Measurements from ENCODE around the gene ADGRA1. TPM values are rescaled to one million over a fixed set of nuclear protein-coding genes. Genes with fewer than 3 reads are reported as not detected.

The ADGRA1 gene
- polyA plus RNA-seq, 2 of the 4 experiments (the other 2 are of a cell fraction): not detected

DNA sequence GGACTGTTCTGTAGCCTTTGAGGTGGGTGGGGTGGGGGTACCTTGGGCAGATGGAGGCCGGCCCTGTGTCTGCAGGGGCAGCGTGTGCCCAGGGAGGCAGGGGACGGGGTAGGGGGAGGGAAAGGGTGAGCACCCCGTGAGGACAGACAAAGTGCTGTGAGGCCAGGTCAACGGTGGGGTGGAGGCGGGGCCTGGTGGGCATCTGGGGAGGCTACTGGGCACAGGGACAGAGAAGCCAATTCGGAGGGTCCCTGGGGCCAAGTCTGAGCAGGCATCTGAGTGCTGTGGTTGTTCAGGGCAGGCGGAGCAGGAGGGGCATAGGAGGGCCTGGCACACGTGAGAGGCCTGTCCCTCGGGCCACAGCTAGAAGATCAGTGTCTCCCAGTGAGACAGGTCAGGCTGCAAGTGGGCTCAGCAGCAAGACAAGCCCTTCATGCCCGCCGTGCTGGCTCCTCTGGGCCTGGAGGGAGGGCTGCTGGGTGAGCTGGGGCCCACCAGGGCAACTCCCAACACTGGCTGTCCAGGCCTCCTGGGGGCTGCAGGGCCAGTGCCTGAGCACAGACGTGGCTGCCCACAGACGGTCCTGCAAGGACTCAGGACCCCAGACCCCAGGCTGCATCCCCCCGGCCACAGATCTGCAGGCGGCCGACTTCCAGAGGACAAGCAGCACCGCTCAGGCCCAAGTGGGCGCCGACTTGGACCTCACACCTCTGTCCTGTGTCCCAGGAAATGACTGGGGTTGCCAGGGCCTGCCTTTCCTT is 45.9 kb downstream of the ADGRA1 start:
- FAIRE-seq: no peak
- POLR2A ChIA-PET: no interaction called here

DNA sequence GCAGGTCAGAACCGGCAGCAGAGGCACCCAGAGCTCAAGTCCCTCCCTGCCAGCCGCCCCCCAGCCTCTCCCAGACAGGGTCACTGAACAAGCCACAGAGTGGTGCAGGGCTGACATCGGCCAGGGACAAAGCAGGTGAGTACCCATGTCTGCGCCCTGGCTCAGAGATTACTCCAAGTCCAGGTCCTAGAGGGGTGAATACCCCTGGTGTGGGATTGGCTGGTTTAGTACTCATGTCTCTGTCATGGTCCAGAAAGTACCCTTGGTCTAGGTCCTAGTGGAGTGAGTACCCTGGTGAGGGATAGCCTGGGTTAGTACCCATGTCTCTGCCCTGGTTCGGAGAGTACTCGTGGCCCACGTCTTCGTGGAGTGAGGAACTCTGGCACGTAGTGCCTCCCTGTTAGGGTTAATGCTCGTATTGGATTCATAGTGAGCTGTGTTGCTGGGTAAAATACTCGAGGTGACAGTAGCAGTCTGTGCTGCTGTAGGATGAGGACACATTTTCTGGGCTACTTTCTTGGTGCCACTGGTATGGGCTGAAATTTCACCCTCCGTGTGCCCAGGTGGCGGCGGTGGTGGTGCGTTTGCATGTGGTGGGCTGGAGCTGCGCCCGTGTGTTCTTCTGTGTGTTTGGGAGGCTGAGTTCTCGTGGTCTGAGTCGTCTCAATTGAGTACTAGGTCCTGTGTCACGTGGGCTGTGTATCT is 46.8 kb downstream of the ADGRA1 start:
- no peak overlapping the region for H3K4me3 ChIP-seq
- H3K4me2 ChIP-seq: no peak overlapping the region
- H3K9me3 ChIP-seq: no peaks in the 10 kb centered on the region
- ChIA-PET CTCF (interaction anchor here (0.7 to 1.8 kb wide), 2 partner anchors 9 to 196 kb away, joined by 3 to 7 read pairs; no protein-coding TSS in a partner anchor), POLR2A (no interaction called here)
- FAIRE-seq (no peak), ATAC-seq (peak in 1 of 2 experiments; percentile 23; a peak in 2 of 6 replicates), DNase-seq (ENCODE audit: low read depth in 1 of 2, low spot score in 1 of 2) (no peak)
- WGBS (ENCODE audit: missing lambda C conversion rate): 70% methylated on average over 20 of the region's 20 CpGs
- no peaks in the 10 kb centered on the region for H3K4me1 ChIP-seq
- TF ChIP-seq RFX5 (IDR thresholded peaks at IDR 0.05) (peak; percentile 82), KDM1A (IDR thresholded peaks at IDR 0.05; ENCODE audit: low read depth) (no peak)
- H3K27ac ChIP-seq: no peak overlapping the region

More for the DNA sequence above, 45.9 kb downstream of the ADGRA1 start:
- Histone ChIP-seq H3K9me3 (no peaks in the 10 kb centered on the region), H3K4me1 (no peaks in the 10 kb centered on the region), H3K27ac (no peak overlapping the region), H3K4me2 (no peak overlapping the region), H3K4me3 (no peak overlapping the region)
- TF ChIP-seq ZSCAN20 (CRISPR knock-in tag; IDR thresholded peaks at IDR 0.05) (no peak), KDM1A (IDR thresholded peaks at IDR 0.05; ENCODE audit: low read depth) (no peak), HOXB5 (CRISPR knock-in tag; IDR thresholded peaks at IDR 0.05) (no peak), CEBPB (IDR thresholded peaks at IDR 0.05) (no peak), ESRRA (IDR thresholded peaks at IDR 0.05; ENCODE audit: borderline replicate concordance, low read length) (no peak), POLR2AphosphoS2 (conservative IDR thresholded peaks at IDR 0.05; ENCODE audit: low read length) (no peak), CBX8 (IDR thresholded peaks at IDR 0.05) (no peak), NPAS2 (CRISPR knock-in tag; IDR thresholded peaks at IDR 0.05; ENCODE audit: borderline replicate concordance) (no peak), MAFK (IDR thresholded peaks at IDR 0.05; ENCODE audit: partially characterized antibody) (no peak), FOSL2 (IDR thresholded peaks at IDR 0.05) (no peak), FOSL2 (CRISPR knock-in tag; IDR thresholded peaks at IDR 0.05) (no peak), FOXS1 (CRISPR knock-in tag; IDR thresholded peaks at IDR 0.05) (no peak), HDAC2 (IDR thresholded peaks at IDR 0.05) (no peak), EHMT2 (IDR thresholded peaks at IDR 0.05; ENCODE audit: low read depth) (no peak), JUNB (IDR thresholded peaks at IDR 0.05) (no peak), MAZ (IDR thresholded peaks at IDR 0.05; ENCODE audit: borderline replicate concordance, low read depth, low read length) (no peak)
- TF ChIP-seq, protein P1, sequence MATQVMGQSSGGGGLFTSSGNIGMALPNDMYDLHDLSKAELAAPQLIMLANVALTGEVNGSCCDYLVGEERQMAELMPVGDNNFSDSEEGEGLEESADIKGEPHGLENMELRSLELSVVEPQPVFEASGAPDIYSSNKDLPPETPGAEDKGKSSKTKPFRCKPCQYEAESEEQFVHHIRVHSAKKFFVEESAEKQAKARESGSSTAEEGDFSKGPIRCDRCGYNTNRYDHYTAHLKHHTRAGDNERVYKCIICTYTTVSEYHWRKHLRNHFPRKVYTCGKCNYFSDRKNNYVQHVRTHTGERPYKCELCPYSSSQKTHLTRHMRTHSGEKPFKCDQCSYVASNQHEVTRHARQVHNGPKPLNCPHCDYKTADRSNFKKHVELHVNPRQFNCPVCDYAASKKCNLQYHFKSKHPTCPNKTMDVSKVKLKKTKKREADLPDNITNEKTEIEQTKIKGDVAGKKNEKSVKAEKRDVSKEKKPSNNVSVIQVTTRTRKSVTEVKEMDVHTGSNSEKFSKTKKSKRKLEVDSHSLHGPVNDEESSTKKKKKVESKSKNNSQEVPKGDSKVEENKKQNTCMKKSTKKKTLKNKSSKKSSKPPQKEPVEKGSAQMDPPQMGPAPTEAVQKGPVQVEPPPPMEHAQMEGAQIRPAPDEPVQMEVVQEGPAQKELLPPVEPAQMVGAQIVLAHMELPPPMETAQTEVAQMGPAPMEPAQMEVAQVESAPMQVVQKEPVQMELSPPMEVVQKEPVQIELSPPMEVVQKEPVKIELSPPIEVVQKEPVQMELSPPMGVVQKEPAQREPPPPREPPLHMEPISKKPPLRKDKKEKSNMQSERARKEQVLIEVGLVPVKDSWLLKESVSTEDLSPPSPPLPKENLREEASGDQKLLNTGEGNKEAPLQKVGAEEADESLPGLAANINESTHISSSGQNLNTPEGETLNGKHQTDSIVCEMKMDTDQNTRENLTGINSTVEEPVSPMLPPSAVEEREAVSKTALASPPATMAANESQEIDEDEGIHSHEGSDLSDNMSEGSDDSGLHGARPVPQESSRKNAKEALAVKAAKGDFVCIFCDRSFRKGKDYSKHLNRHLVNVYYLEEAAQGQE (IDR thresholded peaks at IDR 0.05): no peak
- TF ChIP-seq, protein P2, sequence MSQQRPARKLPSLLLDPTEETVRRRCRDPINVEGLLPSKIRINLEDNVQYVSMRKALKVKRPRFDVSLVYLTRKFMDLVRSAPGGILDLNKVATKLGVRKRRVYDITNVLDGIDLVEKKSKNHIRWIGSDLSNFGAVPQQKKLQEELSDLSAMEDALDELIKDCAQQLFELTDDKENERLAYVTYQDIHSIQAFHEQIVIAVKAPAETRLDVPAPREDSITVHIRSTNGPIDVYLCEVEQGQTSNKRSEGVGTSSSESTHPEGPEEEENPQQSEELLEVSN (IDR thresholded peaks at IDR 0.05; ENCODE audit: borderline replicate concordance, low read depth): no peak
- TF ChIP-seq, protein P3, sequence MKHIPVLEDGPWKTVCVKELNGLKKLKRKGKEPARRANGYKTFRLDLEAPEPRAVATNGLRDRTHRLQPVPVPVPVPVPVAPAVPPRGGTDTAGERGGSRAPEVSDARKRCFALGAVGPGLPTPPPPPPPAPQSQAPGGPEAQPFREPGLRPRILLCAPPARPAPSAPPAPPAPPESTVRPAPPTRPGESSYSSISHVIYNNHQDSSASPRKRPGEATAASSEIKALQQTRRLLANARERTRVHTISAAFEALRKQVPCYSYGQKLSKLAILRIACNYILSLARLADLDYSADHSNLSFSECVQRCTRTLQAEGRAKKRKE (CRISPR knock-in tag; IDR thresholded peaks at IDR 0.05; ENCODE audit: low read depth): no peak
- 78% methylated on average over 8 of the region's 20 CpGs for WGBS (ENCODE audit: missing lambda C conversion rate)
- CTCF ChIA-PET: interaction anchor here (1.8 to 2.0 kb wide), 2 partner anchors 10 kb away, joined by 7 to 13 read pairs; no protein-coding TSS in a partner anchor
- DNase-seq (ENCODE audit: low read depth in 1 of 2, low spot score in 1 of 2) (no peak), ATAC-seq (peak in 1 of 2 experiments; percentile 7; a peak in 1 of 6 replicates)
